GM12864 (cell line): ENCODE measurements around the gene MAST4.

ENCODE experiments used
- DNase-seq: peaks from one replicate; pipeline ENCODE4 v3.0.0-alpha.2; 2011; ENCODE audit warnings: low read depth
- H3K4me3 ChIP-seq: 2 replicates; pipeline ENCODE4 v1.5.1; 2011; ENCODE audit warnings: mild to moderate bottlenecking, low read depth, low read length, control low read depth
- CTCF ChIP-seq: IDR thresholded peaks from 2 replicates; pipeline ENCODE4 v1.5.1; 2011; ENCODE audit warnings: low read depth, mild to moderate bottlenecking, moderate library complexity, low read length, control low read depth, inconsistent platforms; ENCODE audit errors: missing control alignments

MAST4 gene

DNA sequence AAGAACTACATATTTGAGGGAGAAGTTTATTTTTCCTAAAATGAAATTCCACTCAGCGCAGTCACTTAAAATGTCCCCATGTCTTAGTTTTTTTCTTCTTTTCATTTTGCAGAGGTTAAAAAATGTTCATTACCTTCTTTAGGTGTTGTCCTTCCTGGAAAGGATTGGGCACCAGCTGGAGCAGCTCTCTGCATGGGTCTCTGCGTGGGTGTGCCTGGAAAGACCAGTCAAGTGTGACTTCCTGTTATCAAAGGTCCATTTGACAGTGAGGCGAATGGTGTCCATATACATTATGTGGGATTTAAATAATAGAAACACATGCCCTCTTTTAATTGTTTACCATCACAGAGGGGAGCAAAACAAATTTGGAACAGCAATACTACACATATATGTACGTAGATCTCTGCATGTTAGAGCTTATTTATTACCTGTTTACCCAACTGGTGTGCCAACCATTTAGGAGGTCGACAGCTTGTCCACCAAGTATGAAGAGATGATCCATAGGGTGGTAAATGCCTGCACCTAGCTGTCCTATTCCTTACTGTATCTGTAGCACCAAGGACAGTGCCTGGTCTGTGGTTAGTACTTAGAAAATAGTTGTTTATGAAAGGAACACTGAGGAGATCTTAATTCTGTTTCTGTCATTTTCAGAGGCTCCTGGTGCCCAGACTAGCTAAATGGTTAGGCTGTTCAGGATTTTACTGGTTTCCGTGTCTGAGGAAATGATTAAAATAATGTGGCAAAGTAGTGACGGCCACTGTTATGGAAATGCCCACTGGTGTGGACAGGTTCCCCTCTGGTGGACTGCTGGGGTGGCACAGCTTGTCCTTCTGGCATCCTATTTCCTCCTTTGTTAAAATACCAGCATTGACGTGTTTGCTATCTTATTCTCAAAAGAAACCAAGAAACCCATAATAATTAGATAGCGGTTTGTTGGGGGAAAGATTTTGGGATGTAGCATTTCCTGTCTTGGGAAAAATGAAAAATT is 200.4 kb downstream of the MAST4 start:
- TF ChIP-seq CTCF: no peak
- no peak for DNase-seq
- H3K4me3 ChIP-seq: no peak overlapping the region

DNA sequence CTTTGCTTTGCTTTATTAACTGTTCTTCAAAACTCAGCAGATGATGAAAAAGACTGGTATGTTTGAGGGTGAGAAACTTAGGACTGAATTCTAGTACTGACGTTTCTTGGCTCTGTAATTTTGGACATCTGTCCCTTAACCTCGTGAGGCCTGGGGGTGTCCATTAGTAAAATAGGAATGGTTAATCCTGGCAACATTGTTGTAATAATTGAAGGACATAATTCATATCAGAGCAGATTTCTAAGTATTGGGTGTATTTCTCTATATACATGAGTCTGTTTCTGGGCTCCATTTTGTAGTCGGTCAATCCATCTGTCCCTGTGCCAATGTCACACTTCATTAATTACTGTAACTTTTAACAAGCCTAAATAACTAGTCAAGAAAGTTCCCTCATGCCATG is 206.7 kb downstream of the MAST4 start:
- H3K4me3 ChIP-seq: no peak overlapping the region
- DNase-seq: no peak
- TF ChIP-seq CTCF: no peak

DNA sequence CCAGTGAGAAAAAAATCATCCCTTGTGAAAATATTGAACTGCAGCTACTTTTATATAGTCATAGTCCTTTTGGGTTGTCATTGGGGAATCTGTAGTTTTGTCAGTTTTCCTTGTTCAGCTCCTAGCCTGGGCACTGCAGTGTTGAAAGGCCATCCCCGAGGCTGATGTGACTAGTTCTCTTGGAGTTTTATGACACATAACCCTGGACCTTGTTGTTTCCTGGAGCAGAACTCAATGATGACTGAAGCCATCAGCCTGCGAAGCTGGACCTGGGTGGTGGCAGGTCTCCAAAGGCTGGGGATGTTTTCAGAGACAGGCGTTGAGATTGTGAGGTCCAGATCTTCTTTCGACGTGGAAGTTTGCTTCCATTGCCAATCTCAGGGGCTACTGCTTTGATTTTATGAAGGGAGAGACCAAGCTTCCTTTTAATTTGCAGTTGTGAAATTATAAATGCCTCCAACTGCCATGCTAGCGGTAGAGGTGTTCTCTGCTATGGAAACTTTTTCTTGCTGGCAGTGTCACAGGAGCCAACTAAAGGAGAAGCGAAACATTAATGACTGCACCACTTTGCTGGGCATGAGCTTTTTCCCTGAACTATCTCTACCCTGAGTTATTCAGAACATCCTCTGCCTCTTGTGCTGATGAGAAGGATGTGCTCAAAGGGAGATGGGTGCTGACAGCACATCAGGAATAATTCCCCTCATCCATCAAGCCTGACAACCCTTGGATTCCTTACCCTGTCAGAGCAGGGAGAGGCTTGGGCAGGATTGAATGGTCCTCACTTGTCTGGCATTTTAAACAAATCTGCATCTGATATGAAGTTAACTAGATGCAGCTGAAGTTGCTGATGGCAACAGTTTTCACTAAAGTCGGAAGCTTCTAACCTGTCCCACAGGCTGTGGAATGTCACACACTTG is 209.6 kb downstream of the MAST4 start:
- no peak for TF ChIP-seq CTCF
- H3K4me3 ChIP-seq: no peak overlapping the region
- DNase-seq: no peak

DNA sequence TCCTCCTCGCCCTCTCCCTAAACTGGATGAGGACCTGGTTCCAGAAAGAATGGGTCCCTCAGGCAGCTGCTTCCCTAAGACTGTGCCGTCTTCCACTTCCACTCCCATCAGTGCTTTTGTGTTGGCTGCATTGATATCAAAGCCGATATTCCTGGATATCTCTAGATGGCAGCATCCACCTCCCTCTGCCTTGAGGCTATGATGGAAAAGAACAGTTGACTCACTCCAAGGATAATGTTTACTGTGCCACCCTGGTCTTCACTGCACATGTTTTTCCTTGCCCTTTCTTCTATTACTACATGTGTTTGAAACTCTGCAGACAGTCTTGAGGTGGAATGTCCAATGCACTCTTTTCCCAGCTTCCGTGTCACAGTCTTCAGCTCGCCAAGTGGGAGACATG is 211.6 kb downstream of the MAST4 start:
- H3K4me3 ChIP-seq: no peak overlapping the region
- no peak for TF ChIP-seq CTCF
- DNase-seq: no peak

GRCh38 chr5:66808663-66809062 is 212.5 kb downstream of the MAST4 start:
- DNase-seq: no peak
- no peak overlapping the region for H3K4me3 ChIP-seq
- no peak for TF ChIP-seq CTCF

DNA sequence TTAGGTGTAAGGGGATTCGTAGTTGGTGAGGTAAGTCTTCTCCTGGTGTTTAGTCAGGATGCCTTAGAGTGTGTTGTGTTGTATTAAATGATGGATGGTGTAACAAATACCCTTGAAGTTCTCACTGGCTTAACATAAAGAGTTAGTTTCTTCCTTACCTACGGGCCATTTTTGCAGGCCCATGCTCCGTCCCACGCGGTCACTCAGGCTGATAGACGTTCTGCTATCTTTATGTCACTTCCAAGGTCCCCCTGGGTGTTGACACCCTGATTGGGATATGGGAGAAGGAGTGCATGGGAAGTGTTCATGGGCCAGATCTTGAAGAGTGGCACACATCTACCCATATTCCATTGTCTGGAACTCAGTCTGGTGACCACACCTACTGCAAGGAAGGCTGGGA is 214.0 kb downstream of the MAST4 start:
- no peak overlapping the region for H3K4me3 ChIP-seq
- no peak for TF ChIP-seq CTCF
- no peak for DNase-seq
